Stimulated activated naive CD4-positive, alpha-beta T cell treated with Interleukin-2 at 50 U/mL for 16 hours (primary cell): ENCODE data around the gene NTN5.
"Not testable (repeated sequence)": the region's sequence is repeated elsewhere in the genome, so short reads cannot be mapped to it uniquely, and the experiment has no call there.

ENCODE experiments used
- DNase-seq: peaks from one replicate; lab custom pipeline; 2025; lab: John Stamatoyannopoulos, UW

NTN5 gene, protein sequence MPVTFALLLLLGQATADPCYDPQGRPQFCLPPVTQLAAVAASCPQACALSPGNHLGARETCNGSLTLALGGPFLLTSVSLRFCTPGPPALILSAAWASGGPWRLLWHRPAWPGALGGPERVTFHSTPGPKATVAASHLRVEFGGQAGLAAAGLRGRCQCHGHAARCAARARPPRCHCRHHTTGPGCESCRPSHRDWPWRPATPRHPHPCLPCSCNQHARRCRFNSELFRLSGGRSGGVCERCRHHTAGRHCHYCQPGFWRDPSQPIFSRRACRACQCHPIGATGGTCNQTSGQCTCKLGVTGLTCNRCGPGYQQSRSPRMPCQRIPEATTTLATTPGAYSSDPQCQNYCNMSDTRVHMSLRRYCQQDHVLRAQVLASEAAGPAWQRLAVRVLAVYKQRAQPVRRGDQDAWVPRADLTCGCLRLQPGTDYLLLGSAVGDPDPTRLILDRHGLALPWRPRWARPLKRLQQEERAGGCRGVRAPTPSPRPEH

DNA sequence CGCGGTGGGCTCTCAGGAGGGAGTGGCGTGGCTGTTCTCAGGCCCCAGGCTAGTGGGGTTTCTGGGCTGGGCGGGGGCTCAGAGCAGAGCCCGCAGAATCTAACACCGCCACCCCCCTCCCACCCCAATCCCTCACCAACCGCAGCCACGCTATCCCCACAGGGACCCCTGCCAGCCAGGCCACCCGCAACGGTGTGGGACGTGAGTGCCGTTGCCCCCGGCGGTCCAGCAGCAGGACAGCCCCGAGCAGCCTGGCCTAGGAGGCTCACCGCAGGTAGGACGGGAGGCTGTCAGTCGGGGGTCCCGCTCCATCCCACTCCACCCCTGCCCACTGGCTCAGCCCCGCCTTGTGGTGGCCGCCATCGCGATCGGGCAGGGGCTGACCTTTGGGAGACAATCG, at the start of gene NTN5:
TSS of gene NTN5 (minus strand) at position 24 of the 400 bp plus-strand sequence. CDS start 2,031 bp downstream, outside the sequence.
- DNase-seq: no peak

DNA sequence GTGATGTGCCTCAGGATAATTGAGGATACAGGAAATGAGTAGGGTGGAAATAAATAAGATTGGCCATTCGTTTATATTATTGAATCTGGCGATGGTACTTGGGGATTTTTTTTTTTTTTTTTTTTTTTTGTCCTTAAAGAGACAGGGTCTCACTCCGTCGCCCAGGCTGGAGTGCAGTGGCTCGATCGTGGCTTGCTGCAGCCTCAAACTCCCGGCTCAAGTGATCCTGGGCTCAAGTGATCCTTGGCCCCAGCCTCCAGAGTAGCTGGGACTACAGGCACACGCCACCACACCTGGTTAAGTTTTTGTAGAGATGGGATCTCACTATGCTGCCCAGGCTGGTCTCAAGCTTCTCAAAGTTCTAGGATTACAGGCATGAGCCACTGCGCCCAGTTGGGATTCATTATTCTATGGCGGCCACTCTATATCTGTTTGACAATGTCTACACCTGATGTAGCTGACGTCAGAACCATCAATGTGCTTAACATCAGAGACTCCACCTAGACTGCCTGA, 49.4 kb upstream of the NTN5 start:
- DNase-seq: no peak

DNA sequence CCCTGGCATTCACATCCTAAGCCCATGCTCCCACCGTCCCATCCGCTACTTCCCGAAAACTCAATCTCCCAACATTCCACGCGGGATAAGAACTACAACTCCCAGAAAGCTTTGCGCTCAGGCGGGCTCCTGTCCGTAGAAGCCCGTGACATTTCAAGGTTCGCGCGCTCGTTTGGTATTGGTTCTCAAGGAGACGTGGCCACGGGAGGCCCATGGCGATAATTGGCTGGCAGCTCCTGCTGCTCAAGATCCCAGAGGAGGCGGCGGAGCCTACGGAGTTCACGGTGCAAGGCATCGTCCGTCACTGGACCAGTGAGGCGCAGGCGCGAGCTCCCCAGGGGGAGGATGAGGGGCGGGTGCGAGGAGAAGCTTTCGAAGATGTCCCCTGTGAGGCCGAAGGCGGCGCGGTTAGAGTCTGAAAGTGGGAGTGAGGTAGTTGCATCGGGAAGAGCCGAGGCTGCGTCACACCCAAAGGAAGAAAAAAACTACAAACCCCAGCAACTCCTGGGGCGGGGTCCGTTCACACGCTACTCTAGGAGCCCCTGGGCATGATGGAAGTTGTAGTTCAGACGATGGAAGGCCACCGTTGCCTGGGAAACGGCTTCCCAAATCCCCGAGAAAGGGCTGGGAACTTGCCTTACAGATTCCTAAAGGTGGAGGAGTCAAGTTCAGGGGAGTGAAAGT, 47.9 kb upstream of the NTN5 start:
- DNase-seq: peak; percentile 94

DNA sequence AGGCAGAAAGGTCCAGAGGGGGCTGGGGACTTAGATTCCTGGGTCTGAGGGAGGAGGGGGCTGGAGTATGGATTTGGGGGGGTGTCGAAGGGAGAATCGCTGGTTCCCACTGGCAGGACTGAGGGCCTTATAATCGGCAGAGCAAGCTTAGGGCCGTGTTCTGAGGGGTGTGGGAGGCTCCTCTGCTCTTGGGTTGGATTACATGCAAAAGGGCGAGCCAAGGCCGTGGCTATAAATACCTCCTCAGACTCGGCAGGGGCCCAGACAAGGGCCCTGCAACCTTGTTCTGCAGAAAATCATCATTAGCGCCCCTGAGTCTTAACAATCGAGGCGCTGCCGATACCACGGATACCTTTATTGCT, 47.4 kb upstream of the NTN5 start:
- no peak for DNase-seq

DNA sequence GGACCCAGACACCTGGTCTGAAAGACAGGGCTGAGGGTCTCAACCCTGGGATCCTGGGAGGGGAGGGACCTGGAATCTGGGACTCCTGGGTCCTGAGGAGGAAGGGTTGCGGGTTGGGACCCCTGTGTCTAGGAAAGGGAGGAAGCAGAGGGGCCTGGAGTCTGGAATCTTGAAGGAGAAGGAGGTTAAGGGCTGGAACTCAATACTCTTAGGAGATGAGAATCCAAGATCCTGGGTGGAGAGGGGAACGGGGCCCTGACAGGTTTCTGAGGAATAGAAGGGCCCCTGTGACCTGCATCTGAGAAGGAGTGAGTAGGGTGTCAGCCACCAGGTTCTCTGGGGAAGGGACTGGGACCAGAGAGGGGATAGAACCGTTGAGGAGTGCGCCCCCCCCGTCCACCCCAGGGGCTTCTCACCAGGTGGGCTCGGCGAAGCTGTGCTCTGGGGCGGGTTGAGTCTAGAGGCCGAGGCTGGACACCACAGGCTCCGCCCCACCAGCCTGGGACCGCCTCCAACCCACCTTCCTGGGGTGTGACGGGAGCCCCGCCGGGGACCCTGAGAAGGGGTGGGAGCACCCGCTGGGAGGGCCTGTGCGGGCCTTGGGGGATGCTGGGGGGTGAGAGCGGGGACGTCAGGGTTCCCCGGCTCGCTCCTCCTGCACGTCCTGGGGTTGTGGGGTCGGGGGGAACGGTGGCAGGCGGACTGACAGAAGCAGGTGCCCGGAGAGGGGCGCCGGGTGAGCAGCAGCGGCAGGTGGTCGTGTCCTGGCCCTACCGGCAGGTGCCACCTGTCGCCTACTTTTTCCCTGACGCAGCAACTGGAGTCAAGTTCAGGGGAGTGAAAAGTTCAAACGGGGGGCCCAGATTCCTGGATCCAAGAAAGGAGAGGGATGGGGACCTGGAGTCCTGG, 46.7 kb upstream of the NTN5 start, which contains the start of gene MAMSTR:
TSS of gene MAMSTR (minus strand) at position 463 of the 909 bp plus-strand sequence. CDS start 694 bp downstream, outside the sequence.
- no peak for DNase-seq

DNA sequence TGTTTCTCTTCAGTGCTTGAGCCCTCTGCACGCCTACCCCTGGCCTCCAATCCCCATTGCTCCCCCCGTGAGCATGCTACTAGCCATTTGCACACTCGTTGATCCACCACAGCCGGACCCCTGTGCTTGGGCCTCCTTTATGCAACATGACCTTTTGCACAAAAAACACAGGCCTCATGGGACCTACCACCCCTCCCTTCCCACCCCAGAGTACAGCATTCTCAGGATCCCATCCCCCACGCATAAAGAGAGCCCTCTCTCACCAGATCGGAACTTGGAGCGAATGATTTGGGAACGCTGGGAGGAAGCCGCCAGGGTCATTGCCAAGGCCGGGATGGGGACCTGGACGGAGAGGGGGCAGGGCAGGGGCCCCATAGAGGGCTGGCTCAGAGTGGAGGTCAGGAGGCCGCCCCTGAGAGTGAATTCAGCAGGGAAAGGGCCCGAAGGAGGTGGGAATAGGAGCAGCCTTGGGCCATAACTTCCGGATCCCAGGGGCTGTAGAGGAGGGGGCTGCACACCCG, 46.0 kb upstream of the NTN5 start:
- no peak for DNase-seq

DNA sequence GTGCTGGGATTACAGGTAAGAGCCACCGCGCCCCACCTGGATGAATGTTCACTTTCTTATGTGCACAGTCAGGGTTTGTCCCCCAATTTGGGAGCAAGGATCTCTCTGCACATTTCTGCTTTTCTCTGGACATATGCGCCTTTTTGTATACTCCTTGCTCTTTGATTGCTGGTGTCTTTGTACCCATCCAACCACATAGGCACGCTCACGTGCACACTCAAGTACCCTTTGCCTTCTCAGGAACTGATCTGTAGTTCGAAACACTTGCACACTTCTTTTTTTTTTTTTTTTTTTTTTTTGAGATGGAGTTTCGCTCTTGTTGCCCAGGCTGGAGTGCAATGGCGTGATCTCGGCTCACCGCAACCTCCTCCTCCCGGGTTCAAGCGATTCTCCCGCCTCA, 45.3 kb upstream of the NTN5 start:
- not testable (repeated sequence) for DNase-seq

DNA sequence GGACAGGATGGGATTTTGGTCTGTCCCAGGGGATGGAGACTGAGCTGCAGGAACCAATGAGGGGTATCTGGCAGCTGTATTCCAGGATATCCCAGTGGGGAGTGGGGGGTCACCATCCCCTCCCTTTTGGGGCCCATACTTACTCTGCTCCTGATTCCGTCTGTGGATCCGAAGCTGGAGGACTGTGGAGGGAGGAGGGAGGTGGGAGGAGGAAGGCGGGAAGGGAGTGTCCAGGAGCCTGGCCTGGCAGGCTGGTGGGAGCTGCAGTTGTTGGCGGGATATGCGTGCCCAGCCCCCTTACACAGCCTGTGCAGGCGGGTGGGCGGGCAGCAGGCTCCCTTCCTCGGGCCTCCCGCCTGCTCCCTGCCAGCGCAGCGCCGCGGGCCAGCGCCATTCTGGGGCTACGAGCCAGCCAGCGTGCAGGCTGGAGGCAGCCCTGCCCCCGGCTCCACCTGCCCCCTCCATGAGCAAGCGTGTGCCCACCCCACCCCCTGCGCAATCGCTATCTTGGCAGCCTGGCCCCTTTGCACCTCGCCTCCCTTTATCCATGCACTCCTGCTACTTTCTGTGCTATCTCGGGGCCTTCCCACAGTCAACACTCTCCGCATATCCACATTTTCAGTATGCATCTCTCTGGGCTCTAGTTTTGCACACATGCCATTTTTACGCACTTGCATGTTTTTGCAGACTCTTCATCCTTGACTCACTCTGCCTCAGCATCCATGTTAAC, 43.9 kb upstream of the NTN5 start:
- DNase-seq: no peak

DNA sequence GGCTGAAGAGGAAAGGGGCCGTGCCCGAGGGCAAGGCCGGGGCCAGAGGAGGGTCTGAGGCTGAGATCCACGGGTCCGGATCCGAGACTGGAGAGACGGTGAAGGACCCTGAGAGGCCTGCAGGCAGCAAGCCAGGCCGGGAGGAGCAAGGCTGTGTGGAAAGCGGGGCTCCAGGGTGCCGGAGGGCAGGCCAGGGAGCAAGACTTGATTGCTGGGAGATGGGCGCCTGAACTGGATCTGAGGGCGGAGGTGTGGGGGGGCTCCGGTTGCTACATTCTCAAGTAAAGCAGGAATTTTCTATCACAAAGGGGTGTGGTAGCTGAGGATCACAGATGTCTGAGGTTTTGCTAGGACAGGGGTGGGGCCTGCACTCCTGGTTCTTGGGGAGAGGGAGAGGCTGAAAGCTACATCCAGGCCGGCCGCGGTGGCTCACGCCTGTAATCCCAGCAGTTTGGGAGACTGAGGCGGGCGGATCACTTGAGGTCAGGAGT, 42.9 kb upstream of the NTN5 start:
- no peak for DNase-seq

DNA sequence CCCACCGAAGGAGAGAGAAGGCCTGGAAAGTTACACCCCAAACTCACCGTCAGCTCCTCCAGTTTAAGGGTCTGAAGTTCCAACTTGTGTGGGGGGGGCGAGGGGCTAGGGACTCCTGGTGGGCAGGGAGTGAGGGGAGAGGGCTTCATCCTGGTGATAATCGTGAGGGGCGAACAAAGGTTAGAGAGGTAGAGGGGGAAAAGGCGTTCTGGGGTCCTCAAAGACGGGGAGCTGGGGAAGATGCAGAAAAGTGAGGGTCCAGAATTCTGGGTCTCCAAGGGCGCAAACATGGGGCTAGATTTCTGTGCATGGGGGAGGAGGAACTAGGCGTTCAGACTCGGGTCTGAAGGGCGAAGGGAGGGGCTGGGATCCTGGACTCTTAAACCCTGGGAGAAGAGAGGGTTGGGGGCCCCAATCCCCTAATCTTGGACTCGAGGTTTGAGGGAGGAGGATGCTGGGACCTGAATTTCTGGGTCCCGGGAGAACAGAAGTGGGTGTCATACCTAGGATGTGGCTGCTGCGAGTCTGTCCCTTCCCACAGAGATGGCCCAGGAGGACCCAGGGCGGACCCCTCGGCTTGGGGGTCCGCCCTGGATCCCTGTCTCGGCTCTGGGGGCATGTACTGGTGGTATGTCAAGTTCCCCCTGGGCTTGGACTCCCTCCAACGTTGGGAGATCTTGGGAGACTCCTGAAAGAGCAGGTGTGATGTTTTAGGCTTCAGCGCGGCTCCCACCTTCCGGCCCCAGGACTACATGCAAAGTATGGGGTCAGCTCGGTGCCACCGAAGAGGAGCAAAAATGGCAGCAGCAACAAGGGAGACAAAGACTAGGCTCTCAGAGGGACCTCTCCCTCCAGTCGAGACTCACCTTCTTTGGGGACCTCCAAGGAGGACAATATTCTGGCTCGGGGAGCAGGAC, 42.2 kb upstream of the NTN5 start:
- DNase-seq: no peak

DNA sequence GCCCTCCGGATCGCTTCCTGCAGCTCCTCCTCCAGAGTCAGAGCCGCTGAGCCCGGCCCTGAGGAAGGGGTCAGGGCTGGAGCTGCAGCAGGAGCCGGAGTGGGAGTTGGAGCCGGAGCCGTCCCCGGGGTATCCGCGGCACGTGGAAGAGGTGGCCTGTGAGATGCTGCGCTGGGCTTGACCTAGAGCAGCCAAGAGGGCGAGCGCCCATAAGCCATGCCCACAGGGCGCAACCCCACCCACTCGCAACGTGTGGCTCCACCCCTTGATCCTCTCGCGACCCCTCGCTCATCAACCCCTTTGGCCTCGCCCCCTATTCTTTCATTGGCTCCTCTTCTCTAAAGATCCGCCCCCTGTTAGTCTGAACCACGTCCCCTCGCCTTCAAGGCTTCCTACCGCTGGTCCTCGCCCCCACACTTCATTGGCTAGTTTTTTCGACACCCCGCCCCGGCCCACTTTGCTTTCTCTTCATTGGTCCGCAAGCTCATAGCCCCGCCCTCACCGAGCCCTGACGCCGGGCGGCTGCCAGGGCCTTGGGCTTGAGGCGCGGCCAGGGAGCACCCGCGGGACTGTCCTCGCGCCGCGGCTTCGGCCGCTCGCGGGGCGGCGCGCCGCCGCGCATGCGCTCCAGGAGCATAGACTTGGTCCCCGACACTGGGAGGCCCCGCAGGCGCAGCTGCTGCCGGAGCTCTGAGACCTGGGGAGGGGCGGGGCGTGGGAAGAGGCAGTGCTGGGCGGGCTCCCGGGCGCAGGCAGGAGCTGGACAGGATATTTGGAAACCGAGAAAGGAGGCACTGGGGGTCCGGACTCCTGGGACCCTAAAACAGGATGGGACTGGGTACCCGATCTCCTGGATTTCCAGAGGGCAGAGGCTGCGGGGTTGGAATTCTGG, 41.3 kb upstream of the NTN5 start:
- DNase-seq: peak; percentile 98

DNA sequence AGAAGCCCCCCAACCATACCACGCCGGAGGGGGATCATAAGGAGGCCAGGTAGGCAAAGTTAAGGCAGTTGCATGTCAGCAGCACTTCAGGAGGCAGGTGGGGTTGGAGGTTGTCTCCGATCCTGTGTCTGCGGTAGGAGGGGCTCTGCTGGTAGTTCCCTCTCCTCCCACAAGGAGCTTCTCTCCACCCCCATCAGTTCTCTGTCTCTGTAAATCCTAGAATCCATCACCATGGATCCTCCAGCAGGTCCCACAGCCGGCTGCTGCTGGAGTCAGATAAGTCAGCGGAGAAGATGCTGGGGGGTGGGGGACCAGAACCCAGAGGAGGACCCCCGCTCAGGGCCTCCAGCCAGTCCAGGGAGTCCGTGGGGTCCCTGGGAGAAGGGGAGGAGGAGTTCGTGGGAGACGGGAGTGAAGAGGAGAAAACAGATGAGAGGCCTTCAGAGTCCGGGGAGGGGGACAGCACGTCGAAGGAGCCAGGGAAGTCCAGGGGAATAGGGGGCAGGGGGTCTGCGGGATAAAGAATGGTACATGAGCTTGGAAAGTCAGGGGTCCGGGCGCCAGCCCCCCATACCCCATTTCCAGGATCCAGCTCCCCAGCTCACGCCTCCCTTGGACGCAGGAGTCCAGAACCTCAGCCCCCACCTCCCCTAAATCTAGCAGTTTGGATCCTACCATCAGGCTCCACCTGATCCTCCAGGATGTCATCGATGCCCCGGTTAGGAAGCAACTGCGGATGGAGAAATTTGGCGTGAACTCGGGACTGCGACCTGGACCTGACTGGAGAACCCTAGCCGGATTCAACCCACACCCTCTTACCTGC, 40.4 kb upstream of the NTN5 start:
- no peak for DNase-seq

DNA sequence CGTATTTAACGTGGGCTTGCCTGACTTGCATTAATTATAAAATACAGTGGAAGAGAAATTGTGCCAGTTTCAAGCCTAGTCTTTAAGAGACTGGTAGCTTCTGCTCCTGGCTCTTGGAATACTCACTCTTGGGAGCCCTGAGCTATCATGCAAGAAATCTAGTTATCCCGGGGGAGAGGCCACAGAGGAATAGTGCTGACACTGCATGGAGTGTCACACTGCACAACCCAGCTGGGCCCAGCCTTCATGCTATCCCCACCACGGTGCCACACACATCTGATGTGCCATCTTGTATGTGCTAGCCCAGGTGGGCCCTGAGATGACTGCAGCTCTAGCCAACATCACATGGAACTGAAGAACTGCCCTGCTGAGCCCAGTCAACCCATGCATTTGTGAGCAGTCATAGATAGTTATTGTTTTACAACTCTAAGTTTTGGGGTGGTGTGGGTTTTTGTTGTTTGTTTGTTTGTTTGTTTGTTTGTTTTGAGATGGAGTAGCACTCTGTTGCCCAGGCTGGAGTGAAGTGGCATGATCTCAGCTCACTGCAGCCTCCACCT, 38.4 kb upstream of the NTN5 start:
- DNase-seq: no peak

DNA sequence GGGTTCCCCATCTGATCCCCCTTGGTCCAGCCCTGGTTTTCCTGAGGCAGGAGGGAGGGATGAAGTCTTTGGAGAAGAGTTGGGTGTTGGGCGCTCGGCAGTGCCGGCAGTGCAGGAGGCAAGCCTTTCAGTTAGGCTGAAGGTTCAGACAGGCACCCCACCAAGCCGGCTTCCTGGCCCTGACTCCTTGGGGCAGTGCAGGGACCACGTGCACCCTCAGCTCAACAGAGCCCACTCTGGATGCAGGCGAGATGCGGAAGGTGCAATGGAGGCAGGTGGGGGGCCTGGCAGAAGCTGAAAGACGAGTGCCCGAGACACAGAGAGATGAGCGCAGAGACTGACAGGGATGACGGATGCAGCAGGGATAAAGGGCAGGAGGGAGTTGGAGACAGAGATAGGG, 35.7 kb upstream of the NTN5 start:
- DNase-seq: no peak

DNA sequence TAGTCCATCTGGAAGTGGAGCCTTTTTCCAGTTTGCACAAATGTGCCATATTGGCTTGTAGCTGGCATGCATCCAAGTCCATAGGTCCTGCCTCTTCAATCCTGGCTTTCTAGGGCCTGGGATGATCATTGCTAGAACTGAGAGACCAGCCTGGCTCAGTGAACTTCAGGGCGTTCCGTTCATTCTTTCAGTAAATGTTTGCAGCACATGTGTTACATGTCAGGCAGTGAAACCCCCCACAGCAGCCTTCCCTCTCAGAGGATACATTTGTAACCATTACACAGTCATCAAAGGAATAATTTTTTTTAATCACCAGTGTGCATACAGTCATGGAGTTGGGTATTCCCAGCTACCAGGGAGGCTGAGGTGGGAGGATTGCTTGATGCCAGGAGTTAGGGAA, 32.6 kb upstream of the NTN5 start:
- DNase-seq: no peak

DNA sequence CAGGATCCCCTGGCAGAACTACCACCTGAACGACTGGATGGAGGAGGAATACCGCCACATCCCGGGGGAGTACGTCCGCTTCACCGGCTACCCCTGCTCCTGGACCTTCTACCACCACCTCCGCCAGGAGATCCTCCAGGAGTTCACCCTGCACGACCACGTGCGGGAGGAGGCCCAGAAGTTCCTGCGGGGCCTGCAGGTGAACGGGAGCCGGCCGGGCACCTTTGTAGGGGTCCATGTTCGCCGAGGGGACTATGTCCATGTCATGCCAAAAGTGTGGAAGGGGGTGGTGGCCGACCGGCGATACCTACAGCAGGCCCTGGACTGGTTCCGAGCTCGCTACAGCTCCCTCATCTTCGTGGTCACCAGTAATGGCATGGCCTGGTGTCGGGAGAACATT, 30.5 kb upstream of the NTN5 start:
- DNase-seq: no peak

DNA sequence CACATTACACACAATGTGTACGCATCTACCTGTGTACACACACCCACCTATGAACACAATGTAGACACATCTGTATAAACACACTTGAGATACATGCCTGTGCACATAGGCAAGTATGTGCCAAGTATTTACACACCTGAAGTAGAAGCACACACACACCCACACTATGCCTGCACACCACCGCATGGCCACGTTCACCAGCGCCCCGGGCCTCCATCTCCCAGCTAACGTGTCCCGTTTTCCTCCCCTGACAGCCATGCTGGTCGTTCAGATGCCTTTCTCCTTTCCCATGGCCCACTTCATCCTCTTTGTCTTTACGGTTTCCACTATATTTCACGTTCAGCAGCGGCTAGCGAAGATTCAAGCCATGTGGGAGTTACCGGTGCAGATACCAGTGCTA, 29.9 kb upstream of the NTN5 start:
- DNase-seq: no peak

DNA sequence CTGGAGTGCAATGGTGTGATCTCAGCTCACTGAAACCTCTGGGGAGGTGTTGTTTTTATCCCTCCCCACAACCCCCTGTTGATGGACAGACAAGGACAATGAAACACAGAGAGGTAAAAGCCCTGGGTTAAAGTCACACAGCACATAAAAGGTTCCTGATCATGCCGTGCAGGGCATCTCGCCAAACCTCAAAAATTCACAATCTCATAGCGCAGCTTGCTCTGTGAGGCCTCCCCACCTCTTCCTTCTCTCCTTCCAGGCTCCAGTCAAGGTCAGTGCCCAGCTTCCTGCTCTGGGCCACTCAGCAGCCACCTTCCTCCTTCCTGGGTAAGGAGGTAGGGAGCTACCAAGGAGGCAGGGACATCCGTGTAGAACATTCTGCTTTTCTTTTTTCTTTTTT, 25.2 kb upstream of the NTN5 start:
- DNase-seq: no peak
